COLO668 (cell line): ENCODE measurements around the gene TTLL9.
A peak's percentile ranks its signal among the peaks of the same experiment; 100 is the strongest.

Experiments used
- DNase-seq: peaks from one replicate; lab custom pipeline; 2025; ENCODE audit not compliant: unreplicated experiment; lab: John Stamatoyannopoulos, UW

Gene TTLL9

DNA sequence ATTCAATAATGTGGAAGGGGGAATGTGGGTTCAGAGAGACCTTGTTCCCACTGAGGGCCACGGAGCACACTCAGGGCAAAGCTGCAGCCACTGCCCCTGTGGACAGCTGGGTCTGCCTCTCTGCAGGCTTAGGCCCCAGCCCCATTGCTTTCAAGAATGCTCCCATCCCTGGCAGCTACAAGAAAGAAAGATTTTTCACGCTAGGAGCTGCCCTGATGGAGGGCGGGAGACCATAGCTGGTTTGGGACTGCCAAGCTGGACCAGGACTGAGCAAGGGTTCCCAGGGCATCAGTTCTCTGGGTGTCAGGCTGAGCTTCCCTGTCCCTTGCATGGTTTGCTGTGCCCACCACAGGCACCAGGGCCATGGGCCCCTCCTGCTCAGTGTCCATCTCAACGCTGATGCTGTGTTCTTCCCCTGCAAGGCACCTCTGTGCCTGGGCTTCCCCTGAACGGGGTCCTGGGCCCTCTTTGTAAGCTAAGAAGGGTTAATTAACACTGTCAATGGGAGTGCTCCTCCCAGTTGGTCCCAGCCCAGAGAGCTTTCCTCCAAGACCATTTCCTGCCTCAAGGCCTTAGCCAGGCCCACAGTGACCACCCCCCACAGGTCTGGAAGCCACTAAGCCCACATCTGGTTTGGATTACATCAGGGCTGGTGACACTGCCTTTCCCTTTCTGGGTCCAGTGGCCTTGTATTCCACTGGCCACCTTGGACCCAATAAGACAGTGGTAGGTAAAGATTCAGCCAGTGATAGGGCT is 33.4 kb upstream of the TTLL9 start:
- DNase-seq = no peak

DNA sequence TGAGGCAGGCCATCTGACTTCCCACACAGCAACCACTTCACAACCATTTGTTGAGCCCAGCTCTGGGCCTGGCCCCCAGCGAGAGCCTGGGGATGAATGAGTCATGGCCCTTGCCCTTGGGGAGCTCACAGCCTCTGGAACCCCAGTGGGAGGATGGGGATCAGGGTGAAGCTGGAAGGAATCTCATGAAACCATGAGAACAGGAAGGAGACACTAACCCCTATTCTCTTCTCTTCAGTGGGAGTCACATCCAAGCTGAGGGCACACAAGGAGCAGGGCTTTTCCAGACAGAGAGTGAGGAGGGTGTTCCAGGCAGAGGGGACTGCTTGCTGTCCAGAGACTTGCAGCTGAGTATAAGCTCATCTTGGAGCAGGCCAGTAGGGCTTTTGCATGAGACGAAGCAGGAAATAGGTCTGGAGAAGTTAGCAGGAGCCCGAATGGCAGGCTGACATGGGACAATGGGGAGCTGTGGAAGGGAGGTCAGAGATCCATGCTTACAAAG is 32.5 kb upstream of the TTLL9 start:
- no peak for DNase-seq

DNA sequence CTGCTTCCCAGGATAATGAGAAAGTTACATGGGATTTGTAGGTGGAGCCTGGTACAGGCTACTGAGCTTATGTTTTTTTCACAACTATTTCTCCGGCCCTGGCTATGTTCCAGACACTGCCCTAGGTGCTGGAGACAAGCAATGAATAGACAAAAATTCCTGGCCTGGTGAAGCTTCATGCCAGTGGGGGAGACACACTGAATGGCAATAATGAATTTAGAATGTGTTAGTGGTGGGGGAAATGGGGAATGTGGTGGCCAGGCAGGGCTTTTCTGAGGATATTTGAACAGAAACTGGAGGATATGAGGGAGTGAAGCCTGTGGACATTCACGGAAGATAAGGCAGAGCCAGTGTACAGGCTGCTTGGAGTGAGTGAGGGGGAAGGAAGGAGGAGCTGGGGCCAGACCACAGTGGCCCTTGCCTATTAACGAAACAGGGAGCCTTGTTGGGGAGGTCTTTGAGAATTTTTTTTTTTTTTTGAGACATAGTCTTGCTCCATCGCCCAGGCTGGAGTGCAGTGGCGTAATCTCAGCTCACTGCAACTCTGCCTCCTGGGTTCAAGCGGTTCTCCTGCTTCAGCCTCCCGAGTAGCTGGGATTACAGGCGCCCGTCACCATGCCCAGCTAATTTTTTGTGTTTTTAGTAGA is 31.7 kb upstream of the TTLL9 start:
- no peak for DNase-seq

DNA sequence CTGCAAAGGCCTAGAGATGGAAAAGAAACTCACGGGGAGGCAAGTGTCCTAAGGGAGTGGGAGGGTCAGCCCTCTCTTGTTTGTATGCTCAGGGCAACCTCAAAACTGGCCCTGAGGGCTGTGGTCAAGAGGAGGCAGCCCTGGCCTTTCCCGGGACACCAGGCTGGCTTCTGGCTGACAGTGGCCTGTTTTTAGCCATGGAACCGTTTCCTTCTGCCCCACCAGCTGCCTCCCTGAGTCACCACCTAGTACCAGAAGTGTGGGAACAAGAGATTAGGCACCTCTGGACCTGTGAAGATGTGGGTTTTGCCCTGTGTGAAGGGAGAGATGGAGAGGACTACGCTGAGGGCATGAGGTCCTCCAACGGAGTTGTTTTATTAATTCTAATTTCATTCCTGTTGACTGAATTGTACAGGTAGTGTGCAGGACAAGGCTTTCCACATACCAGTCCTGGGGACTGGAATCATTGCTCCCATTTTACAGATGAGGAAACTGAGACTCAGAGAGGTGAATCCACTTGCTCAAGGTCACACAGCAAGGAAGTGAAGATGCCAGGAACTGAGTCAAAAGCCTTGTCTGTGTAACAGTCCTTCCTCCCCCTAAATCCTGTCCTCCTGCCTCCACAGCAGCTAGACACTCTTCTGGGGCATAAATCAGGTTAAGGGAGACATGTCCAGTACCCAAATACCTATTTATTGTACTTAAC is 30.5 kb upstream of the TTLL9 start:
- DNase-seq = no peak

DNA sequence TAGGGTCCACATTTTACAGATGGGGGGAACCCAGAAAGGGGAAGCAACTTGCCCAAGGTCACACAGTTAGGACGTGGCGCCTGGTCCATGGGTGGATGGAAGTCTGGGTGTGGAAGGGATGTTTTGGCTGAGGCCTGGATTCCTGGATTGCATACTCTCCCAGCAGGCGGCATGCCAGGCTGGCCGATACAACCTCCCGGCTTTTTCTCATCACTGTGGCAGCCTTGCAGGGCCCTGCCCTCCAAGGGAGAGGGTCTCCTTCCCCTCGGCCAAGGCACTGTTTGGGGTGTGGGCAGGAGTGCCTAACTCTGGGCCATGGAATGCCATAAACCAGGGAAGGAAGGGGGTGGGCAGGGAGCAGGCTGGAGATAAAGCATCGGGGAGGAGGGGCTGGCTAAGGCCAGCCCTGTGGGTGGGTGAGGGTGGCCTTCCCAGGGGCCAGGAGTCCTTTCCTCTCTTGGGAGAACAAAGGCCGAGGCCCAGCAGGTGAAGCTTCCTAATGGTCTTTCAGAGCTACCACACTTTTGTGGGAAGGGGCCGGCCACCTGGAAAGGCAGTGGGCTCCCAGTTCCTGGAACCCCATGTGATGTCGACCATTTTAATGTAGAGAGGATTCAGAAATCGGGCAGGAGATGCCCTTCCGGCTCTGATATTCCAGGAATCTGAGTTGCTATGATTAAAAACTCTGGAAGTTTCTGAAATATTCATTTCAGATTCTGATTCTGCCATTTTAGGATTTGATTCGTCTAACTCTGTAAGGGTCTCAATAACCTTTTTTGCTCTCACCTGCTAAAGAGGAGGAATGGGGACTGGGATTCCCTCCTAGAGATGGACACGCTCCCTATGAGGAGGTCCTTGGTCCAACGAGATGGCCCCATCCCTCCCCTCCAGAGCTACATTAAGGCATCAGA is 29.3 kb upstream of the TTLL9 start:
- no peak for DNase-seq

DNA sequence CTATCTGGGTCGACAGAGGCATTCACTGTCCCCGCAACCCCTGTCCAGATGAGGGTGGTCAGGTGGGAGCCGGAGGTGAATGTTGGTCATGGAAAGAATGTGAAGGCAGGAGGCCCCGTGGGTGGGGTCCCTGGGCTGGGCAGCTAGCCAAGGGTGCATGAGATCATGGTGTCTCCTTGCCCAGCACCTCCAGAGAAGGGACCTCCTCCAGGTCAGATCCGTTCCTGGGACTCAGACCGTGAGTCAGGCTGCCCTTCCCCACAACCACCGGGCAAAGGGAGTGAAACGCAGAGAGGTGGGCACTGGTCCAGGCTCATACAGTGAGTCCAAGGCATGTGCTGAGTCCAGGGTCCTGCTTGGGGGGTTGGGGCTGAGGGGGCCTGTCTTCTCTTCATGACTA is 28.5 kb upstream of the TTLL9 start:
- no peak for DNase-seq

DNA sequence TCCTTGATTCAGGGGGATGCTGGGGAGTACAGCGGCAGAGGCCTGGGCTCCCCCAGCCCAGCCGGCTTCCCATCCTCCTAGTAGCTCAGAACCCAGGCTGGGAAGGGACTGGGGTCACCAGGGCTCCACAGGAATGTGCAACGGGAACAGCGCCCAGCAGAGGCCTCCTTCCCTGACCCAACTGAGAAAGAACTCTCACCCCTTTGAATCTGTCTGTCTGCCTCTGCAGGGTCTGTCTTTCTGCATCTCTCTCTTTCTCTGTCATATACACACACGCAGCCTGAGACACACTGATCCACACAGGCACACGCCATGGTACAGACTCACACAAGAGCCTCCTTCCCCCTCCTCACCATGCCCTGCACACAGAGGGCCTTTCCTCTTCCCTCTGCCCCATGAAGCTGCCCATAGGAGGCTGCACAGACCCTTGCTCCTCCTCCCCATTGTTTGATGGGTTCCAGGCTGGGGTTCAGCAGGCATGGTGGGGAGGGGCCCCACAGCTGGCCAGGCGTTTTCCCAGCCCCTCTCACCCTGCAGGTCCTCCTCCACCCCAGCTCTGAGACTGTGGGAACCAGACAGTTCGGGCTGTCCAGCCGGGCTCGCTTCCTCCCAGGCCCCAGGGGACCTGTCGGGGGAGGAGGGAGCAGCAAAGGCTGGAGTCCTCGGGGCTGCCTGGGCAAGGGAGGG is 27.8 kb upstream of the TTLL9 start:
- DNase-seq = no peak

DNA sequence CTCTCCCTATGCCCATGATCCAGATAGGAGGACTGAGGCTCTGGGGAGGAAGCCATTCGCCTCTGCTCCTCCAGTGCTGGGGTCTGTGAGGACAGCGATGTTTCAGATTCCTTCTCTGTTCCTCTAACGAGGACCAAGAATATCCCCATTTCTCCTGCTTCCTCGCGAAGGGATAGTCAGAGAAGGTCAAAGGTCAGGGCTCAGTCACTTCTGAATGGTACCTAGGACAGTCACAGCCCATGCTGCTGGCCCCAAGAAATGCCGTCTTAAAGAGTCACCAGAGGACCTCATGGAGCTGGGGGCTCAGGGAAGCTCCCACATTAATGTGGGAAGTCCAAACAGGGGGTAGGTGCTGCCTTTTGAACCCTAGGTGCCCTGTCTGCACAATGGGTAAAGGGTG is 27.1 kb upstream of the TTLL9 start:
- DNase-seq = no peak

DNA sequence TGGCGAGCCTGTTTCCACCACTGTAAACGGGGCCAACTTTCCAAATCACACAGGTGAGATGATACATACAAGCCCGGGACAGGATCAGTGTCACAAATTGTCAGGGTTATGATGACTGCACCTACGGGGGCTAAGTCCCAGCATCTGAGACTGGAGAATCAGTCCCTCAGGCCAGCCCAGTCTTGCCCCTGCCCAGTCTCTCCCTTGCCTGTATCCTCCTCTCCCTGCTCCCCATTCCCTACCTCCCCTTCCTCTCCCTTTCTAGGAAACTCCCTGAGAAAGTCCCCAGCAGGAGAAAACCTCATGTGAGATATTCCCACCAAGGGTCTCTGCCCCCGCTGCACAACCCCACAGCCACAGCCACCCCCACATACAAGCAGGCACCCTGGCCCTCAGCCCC is 26.6 kb upstream of the TTLL9 start:
- no peak for DNase-seq

DNA sequence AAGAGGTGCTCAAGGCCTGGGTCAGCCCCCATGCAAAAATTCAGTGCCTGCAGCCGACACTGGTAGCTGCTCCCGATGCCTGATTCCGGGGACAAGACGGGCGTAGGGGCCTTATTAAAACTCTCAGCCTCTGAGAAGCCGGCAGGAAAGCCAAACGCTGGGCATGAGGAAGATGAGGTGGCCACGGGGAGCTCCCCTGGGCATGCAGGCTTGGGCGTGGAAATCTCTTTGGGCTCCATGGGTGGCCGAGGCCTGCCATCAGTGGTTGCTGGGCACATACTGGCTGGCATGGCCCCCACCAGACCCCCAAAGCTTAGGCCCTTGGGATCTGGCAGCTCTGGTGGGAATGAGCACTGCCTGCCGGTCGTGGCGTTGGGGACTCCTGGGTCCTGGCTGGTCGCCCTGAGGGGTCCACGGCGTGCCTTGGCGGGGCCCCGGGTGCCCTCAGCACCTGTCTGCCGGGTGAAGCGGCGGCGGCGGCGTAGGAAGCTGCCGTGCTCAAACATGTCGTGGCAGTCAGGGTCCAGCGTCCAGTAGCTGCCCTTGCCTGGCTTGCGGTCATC is 25.6 kb upstream of the TTLL9 start:
- no peak for DNase-seq

DNA sequence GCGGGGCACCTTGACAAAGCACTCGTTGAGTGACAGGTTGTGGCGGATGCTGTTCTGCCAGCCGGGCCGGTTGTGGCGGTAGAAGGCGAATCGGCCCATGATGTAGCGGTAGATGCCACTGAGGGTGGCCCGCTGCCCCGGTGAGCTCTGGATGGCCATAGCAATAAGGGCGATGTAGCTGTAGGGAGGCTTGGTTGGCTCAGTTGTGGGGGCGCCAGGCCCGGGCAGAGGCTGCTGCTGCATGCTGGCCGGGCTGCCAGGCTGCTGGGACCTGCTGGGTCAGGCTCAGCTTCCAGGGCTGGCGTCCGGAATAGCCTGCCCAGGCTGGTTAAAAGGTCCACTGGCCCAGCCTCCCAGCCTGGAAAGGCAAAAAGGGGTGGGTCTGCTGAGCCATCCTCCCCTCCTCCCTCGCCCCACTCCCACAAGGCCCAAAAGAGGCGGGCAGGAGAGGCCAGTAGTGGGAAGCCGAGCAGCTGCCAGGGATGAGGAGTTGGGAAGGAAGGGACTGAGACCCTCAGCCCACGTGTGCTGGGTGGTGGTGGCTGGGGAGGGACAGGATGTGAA is 25.1 kb upstream of the TTLL9 start, which contains the start of gene FOXS1:
FOXS1 (minus strand) TSS at position 305 of the 564 bp plus-strand sequence; CDS start at position 243, 62 bp downstream.
- no peak for DNase-seq

DNA sequence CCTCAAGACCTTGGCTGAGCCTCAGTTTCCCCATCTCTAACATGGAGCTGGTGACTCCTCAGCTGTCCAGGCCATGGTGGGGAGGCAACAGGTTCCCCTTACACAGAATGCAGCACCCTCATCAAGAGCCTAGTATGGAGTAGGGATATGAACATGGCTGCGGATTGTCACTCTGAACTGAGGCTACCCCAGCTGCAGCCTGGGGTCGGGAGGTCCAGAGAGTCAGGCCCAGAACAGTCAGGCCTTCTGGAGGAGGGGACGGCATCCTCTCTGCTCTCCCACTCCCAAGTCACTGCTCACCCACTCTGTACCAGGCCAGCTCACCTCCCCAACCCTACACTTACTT is 23.7 kb upstream of the TTLL9 start:
- DNase-seq = no peak

DNA sequence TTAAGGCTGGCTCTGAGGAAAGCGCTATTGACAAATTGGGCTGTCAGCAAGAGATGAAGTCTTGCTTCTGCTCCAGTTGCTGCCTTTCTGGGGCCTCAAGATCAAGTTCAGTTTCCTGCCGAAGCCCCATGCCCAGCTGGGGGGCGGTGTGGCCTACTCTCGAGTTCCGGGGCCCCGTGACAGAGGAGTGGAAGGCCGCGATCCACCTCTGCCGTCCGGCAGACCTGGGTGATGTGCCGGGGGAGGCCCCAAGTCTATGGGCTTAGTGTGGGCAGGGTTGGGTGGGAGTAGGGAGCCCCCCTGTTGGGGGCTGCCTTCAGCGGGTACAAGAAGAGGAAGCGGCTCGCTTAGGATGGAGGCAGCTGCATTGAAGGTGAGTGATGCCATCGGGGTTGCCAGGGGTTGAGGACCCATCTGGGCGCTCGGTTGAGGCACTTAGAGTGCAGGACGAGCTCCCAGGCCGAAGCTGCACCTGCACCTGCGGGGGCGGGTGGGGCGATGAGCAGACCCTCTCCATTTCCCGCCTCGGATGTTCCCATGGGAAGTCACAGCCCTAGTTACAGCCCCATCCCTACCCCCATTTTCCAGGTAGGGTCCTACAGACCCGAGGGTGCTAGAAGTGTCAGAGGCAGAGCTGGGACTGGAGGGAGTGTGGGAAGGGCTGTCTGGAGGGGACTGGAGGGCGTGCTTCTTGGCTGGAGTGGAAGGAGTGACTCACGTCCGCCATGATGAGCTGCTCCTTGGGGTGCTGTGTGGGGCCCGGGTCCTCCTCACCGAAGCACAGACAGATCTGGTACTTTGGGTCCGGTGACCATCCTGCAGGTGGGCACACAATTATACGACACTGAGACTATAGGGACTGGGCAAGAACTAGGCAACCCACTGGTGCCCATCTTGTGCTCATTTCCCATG is 22.1 kb upstream of the TTLL9 start:
- DNase-seq = no peak

DNA sequence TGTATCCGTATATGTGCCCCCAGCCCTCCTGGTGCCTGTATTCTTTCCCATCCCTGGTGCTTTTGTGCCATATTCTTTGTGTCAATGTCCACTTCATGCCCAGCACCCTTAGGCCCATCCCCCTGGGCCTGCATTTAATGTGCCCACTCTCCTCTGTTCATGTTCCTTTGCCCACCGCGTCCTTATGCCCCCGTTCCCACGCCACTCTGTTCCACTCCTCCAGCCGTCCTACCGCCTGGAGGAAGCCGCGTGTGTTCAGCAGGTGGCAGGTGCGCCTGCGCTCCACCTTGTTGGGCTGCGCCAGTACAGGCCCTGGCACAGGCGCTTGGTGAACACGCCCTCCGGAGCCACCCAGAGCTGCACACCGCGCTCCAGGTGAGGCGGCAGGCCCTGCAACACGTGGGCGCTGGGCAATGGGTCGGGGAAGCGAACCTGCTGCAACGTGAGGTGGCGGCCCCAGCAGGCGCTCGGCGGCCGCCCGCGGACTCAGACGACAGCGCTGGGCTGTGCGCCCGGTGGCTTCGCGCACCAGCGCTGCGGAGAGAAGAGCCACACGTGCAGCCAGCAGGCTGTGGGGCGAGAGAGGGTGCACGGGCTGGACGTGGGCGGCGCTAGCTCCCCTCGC is 21.0 kb upstream of the TTLL9 start:
- DNase-seq = peak; percentile 82

DNA sequence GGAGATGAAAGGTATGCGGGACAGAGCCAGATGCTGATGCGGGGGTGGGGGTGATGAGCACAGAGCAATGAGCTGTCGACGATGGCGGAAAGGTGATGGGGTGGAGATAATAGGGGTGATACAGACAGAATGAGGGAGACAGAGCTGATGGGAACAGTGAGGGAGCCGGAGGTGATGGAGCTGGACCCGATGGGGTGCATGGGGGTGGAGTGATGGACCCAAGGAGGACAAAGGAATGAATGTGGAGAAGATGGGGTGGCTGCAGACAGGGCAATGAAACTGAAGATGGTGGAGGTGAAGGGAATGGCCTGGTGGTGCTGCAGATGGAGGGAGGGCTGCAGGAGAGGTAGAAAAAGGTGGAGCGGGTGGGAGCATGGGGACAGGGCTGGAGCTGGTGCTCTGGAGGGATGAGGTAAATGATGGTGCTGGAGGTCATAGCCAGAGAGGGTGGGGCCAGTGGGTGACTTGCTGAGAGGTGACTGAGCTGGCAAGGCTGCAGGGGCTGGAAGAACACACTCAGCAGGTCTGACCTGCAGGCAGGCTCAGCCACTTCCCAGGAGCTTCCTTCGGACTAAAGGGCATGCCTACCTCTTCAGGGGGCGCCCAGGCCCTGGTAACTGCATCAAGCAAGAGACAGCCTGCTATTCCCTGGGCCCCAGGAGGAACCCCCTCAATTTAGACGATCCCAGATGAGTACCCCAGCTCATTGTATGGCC is 19.0 kb upstream of the TTLL9 start:
- no peak for DNase-seq

DNA sequence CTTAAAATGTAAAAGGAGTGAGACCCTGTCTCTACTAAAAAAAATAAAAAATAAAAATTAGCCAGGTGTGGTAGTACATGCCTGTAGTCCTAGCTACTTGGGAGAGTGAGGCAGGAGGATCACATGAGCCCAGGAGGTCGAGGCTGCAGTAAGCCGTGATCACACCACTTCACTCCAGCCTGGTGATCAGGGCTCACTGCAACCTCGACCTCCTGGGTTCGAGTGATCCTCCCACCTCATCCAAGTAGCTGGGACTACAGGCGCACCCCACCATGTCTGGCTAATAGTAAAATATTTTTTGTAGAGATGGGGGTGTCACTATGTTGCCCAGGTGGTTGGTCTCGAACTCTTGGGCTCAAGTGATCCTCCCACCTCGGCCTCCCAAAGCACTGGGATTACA is 17.0 kb upstream of the TTLL9 start:
- no peak for DNase-seq

DNA sequence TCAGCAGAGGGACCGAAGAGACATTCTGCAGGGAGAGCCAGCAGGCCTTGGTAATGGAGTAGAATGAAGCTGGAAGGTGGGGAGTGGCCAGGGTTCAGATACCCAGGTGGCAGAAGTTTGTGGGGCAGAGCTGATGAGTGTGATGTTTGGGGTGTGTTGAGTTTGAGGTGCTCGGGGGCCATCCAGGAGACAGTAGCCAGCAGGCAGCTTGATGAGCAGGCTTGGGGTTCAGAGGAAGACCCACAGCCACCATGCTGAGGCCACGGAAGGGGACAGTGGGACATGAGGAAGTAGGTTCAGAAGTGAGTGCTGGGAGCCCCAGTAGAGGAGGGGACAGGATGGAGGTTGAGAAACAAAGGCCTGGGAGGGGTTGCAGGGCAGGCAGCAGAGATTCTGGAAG is 13.9 kb upstream of the TTLL9 start:
- DNase-seq = no peak
